ENCODE results near the gene REEP1. TPM values are rescaled to one million over a fixed set of nuclear protein-coding genes. Genes with fewer than 3 reads are reported as not detected.

Gene REEP1
- total RNA-seq, 6 donors from 2014 or later: 4.1 to 10.4 (median 7.5) TPM

DNA sequence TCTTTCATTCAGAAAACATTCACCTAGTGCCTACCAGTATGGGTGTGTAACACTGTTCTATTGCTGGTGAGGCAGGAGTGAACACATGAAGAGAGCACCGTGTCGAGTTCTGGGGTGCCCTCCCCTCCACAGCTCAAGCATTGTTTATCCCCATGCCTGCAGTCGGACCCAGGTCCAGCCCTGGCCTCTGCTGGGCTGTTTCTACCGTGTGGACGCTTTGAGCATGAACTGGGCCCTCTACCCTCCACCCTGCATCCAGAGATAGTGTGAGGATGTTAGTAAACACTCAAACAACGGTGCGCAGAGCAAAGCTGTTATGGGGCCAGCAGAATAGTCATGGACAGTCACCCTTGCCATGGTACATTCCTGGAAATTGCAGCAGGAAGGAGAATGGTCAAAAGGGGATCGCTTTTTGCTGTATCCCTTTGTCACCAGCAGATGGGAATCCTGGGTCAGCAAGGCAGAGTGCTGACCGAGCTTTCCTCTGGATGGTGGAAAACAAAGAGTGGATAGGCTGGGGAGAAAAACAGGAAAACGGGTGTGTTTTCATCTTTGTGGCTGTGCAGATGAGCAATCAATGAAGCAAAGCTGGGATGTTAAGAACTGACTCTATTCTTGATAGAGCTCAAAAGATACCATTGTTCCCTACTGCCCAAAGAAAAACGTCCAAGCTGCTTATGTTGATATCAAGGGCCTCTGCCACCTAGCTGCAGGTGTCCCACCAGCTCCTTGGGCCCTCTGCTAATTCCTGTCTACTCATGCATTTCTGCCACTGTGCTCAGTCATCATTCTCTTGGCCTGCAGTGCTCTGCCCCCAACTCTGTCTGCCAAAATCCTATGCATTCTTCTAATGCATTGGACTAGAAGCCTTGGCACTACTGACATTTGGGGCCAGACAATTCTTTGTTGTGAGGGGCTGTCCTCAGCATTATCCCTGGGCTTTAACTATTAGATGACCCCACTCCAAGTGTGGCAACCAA, 38.7 kb downstream of the REEP1 start:
- no peak overlapping the region for H3K27ac ChIP-seq
- TF ChIP-seq POLR2A (IDR thresholded peaks at IDR 0.05): no peak
- no peak for TF ChIP-seq POLR2AphosphoS5 (IDR thresholded peaks at IDR 0.05)
- TF ChIP-seq, protein P1, sequence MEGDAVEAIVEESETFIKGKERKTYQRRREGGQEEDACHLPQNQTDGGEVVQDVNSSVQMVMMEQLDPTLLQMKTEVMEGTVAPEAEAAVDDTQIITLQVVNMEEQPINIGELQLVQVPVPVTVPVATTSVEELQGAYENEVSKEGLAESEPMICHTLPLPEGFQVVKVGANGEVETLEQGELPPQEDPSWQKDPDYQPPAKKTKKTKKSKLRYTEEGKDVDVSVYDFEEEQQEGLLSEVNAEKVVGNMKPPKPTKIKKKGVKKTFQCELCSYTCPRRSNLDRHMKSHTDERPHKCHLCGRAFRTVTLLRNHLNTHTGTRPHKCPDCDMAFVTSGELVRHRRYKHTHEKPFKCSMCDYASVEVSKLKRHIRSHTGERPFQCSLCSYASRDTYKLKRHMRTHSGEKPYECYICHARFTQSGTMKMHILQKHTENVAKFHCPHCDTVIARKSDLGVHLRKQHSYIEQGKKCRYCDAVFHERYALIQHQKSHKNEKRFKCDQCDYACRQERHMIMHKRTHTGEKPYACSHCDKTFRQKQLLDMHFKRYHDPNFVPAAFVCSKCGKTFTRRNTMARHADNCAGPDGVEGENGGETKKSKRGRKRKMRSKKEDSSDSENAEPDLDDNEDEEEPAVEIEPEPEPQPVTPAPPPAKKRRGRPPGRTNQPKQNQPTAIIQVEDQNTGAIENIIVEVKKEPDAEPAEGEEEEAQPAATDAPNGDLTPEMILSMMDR (IDR thresholded peaks at IDR 0.05): peak in 1 of 6 experiments; percentile 26
- no peaks in the 10 kb centered on the region for H3K9me3 ChIP-seq
- no peak overlapping the region for H3K4me3 ChIP-seq
- 40 to 55% methylated on average over 10 to 11 of the region's 11 CpGs for WGBS, 2 donors
- peaks cover 0 to 10% (median 3%) of the 10 kb centered on the region in 4 donors for H3K4me1 ChIP-seq
- H3K27me3 ChIP-seq: no peaks in the 10 kb centered on the region
- no peaks in the 10 kb centered on the region for H3K36me3 ChIP-seq
- ATAC-seq (ENCODE audit: low FRiP score in 2 of 2): peak in 1 of 2 donors; percentile 20
- no peak for DNase-seq

DNA sequence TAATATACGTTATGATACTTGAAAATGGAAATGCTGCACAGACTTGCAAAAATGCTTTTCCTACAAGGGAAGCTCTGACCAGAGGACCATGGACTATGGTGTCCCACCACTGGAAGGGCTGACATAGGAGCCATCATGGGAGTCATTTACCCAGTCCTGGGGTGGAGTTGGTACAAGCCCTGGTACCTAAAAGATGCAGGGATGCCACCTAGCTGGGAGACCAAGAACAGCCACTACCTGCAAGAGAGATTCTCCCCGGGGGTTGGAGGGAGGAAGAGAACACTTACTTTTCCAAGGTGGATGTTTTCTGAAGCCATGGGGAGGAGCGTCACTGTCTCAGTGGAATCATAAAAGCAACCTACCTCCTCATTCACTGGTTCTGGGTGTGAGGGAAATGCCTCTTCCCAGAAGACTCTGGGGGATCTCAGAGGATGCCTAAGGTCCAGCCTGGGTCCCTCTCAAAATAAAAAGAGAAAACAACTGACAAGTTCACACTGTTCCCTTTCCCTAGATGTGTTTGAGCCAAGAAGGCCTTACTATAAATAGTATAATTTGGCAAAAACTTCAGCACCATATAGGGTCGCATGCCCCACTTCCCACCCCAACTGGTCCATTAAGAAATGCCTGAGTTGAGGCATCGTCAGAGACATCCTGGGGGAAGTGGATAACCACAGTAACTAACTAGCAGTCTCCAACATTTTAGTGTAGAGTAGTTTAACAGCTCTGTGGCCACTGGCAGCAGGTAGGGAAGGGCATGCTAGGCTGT, 39.9 kb downstream of the REEP1 start:
- DNase-seq: no peak
- no peaks in the 10 kb centered on the region for H3K36me3 ChIP-seq
- WGBS, 2 donors: 71 to 89% methylated on average over 5 of the region's 5 CpGs
- H3K4me1 ChIP-seq: peaks cover 0 to 10% (median 3%) of the 10 kb centered on the region in 4 donors
- no peak overlapping the region for H3K4me3 ChIP-seq
- ATAC-seq (ENCODE audit: low FRiP score in 2 of 2): no peak
- H3K27ac ChIP-seq: no peak overlapping the region
- H3K9me3 ChIP-seq: no peaks in the 10 kb centered on the region
- TF ChIP-seq POLR2AphosphoS5 (IDR thresholded peaks at IDR 0.05) (no peak), EP300 (IDR thresholded peaks at IDR 0.05) (no peak), POLR2A (IDR thresholded peaks at IDR 0.05) (no peak)
- TF ChIP-seq, protein P1 (IDR thresholded peaks at IDR 0.05): peak in 2 of 6 experiments; percentile 8 to 14
- no peaks in the 10 kb centered on the region for H3K27me3 ChIP-seq

DNA sequence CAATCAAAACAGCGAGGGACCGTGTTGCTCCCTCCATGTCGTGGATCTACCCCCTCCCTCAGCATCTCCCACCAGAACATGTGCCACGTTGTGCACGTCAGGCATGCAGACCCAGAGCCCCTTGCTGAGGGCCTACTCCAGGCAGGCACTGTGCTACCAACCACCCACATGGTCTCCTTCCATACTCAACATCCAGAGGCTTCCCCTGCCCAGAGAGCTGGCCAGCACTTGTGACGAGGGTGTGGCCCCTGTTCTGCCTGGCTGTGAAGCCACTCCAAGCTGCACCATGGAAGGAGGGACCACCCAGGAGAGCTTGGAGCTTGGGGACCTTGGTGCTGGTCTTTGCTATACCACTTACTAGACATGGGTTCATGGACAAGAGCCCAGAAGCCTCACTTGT, 40.5 kb downstream of the REEP1 start:
- 81 to 95% methylated on average over 5 to 6 of the region's 6 CpGs for WGBS, 2 donors
- no peaks in the 10 kb centered on the region for H3K27me3 ChIP-seq
- no peaks in the 10 kb centered on the region for H3K9me3 ChIP-seq
- TF ChIP-seq, protein P1 (IDR thresholded peaks at IDR 0.05): no peak
- no peak for TF ChIP-seq EP300 (IDR thresholded peaks at IDR 0.05)
- no peak for TF ChIP-seq POLR2A (IDR thresholded peaks at IDR 0.05)
- TF ChIP-seq POLR2AphosphoS5 (IDR thresholded peaks at IDR 0.05): no peak
- no peak for ATAC-seq (ENCODE audit: low FRiP score in 2 of 2)
- no peak overlapping the region for H3K4me3 ChIP-seq
- H3K27ac ChIP-seq: no peak overlapping the region
- no peaks in the 10 kb centered on the region for H3K36me3 ChIP-seq
- DNase-seq: peak in 1 of 2 donors; percentile 25
- H3K4me1 ChIP-seq: peaks cover 0 to 8% (median under 1%) of the 10 kb centered on the region in 4 donors

DNA sequence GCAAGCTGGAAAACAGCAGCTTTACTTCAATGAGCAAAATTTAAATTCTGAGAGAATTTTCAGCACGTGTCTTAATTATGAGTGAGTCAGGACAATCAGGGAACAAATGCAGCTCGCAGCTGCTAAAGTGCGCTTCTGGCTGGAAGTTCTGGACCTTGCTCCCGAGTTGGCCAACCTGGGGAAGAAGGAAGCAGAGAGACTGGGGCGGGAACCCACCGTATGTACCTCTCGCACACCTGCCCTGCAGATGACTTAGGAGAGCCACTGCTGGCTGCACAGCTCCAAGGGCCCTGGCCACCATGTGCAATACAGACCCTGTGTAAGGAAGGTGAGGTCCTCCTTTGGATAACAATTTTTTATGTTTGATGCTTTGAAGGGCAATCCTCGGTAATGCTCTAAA, 42.4 kb downstream of the REEP1 start:
- ATAC-seq (ENCODE audit: low FRiP score in 2 of 2): no peak
- no peaks in the 10 kb centered on the region for H3K27me3 ChIP-seq
- H3K4me1 ChIP-seq: no peaks in the 10 kb centered on the region
- H3K9me3 ChIP-seq: no peaks in the 10 kb centered on the region
- WGBS, 2 donors: 89 to 92% methylated on average over 8 of the region's 8 CpGs
- no peak overlapping the region for H3K4me3 ChIP-seq
- H3K27ac ChIP-seq: no peak overlapping the region
- TF ChIP-seq, protein P1 (IDR thresholded peaks at IDR 0.05): no peak
- no peak for TF ChIP-seq POLR2A (IDR thresholded peaks at IDR 0.05)
- no peak for TF ChIP-seq POLR2AphosphoS5 (IDR thresholded peaks at IDR 0.05)
- TF ChIP-seq EP300 (IDR thresholded peaks at IDR 0.05): no peak
- DNase-seq: no peak
- no peaks in the 10 kb centered on the region for H3K36me3 ChIP-seq
